ENCODE measurements around the gene RNF103.

RNF103 gene

GRCh38 chr2:86566158-86566820 is 57.4 kb downstream of the RNF103 start:
- no peak for TF ChIP-seq CTCF (IDR thresholded peaks at IDR 0.05; ENCODE audit: control insufficient read depth, insufficient read depth, low read depth, low read length, missing control alignments)
- H3K4me3 ChIP-seq (ENCODE audit: control insufficient read depth, low read depth, low read length) = no peak overlapping the region

GRCh38 chr2:86563650-86564061 is 60.0 kb downstream of the RNF103 start:
- H3K4me3 ChIP-seq (ENCODE audit: control insufficient read depth, low read depth, low read length) = peak overlapping the region; percentile 89
- no peak for DNase-seq (ENCODE audit: low read depth)
- no peak for TF ChIP-seq CTCF (IDR thresholded peaks at IDR 0.05; ENCODE audit: control insufficient read depth, insufficient read depth, low read depth, low read length, missing control alignments)

More at GRCh38 chr2:86566158-86566820, 57.4 kb downstream of the RNF103 start:
- DNase-seq (ENCODE audit: low read depth) = no peak

GRCh38 chr2:86562922-86563649 is 60.6 kb downstream of the RNF103 start, which contains the start of gene CHMP3:
CHMP3 (minus strand) TSS chr2:86563443; CDS start chr2:86563348, 95 bp downstream.
- no peak for TF ChIP-seq CTCF (IDR thresholded peaks at IDR 0.05; ENCODE audit: control insufficient read depth, insufficient read depth, low read depth, low read length, missing control alignments)
- peak within 1 kb of the TSS; percentile 89 for H3K4me3 ChIP-seq (ENCODE audit: control insufficient read depth, low read depth, low read length)
- DNase-seq (ENCODE audit: low read depth) = peak; percentile 83

GRCh38 chr2:86562485-86562921 is 61.2 kb downstream of the RNF103 start:
- no peak for DNase-seq (ENCODE audit: low read depth)
- H3K4me3 ChIP-seq (ENCODE audit: control insufficient read depth, low read depth, low read length) = peak overlapping the region; percentile 89
- TF ChIP-seq CTCF (IDR thresholded peaks at IDR 0.05; ENCODE audit: control insufficient read depth, insufficient read depth, low read depth, low read length, missing control alignments) = no peak

GRCh38 chr2:86557836-86558235 is 65.8 kb downstream of the RNF103 start:
- no peak for DNase-seq (ENCODE audit: low read depth)
- no peak for TF ChIP-seq CTCF (IDR thresholded peaks at IDR 0.05; ENCODE audit: control insufficient read depth, insufficient read depth, low read depth, low read length, missing control alignments)
- H3K4me3 ChIP-seq (ENCODE audit: control insufficient read depth, low read depth, low read length) = no peak overlapping the region

- DNase-seq (ENCODE audit: low read depth) = no peak
- TF ChIP-seq CTCF (IDR thresholded peaks at IDR 0.05; ENCODE audit: control insufficient read depth, insufficient read depth, low read depth, low read length, missing control alignments) = no peak
- H3K4me3 ChIP-seq (ENCODE audit: control insufficient read depth, low read depth, low read length) = no peak overlapping the region
Observed at GRCh38 chr2:86556508-86556907, 67.2 kb downstream of the RNF103 start.

All from AG09309 (cell line).